HFF-Myc (cell line): Measurements from ENCODE around the gene CKMT2.

ENCODE experiments used
- DNase-seq: peaks from one replicate; pipeline ENCODE4 v3.0.0-alpha.2; 2011; ENCODE audit warnings: low read depth; ENCODE audit errors: extremely low read depth
- H3K4me3 ChIP-seq: replicated peaks from 2 replicates; pipeline ENCODE4 v1.5.1; 2011; ENCODE audit warnings: low read depth, mild to moderate bottlenecking, control low read depth, low read length
- TF ChIP-seq, protein P1 (sequence below): IDR thresholded peaks from 2 replicates; pipeline ENCODE4 v1.5.1; 2012; ENCODE audit warnings: mild to moderate bottlenecking, low read depth, low read length, control low read depth; ENCODE audit errors: missing control alignments

The CKMT2 gene

DNA sequence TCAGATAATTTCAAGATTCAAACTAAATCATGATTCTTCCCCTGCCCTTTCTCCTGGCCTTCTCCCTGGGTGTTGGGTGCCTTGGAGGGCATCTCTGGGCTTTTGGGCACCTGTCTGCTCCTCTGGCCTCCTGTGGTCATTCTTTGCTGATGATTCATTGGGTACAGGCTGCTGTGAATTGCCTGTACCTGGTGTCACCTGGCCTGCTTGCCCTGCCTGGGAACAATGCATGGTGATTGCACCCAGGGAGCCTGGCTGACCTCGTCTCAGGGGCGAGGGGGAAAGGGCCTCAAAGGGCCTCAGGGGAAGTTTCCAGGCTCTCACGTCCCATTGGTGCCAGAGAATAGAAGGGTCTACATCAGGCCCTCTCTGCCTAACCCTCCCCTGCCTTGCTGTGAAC, 20.1 kb upstream of the CKMT2 start:
- TF ChIP-seq, protein P1, sequence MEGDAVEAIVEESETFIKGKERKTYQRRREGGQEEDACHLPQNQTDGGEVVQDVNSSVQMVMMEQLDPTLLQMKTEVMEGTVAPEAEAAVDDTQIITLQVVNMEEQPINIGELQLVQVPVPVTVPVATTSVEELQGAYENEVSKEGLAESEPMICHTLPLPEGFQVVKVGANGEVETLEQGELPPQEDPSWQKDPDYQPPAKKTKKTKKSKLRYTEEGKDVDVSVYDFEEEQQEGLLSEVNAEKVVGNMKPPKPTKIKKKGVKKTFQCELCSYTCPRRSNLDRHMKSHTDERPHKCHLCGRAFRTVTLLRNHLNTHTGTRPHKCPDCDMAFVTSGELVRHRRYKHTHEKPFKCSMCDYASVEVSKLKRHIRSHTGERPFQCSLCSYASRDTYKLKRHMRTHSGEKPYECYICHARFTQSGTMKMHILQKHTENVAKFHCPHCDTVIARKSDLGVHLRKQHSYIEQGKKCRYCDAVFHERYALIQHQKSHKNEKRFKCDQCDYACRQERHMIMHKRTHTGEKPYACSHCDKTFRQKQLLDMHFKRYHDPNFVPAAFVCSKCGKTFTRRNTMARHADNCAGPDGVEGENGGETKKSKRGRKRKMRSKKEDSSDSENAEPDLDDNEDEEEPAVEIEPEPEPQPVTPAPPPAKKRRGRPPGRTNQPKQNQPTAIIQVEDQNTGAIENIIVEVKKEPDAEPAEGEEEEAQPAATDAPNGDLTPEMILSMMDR = no peak
- no peak overlapping the region for H3K4me3 ChIP-seq
- DNase-seq = no peak

DNA sequence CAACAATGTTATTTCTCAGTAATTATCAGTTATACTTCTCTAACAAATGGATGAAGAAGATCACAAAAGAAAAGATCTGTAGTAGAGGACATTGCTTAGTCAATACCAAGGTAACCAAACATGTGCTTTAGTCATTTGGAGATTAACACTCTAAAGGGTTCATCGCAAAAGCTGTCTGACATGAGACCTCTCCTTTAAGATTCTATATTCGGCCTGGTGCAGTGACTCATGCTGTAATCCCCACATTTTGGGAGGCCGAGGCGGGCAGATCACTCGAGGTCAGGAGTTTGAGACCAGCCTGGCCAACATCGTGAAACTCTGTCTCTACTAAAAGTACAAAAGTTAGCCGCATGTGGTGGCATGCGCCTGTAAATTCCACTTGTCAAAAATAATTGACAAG, 18.3 kb upstream of the CKMT2 start:
- H3K4me3 ChIP-seq = no peak overlapping the region
- no peak for DNase-seq
- TF ChIP-seq, protein P1 = no peak

DNA sequence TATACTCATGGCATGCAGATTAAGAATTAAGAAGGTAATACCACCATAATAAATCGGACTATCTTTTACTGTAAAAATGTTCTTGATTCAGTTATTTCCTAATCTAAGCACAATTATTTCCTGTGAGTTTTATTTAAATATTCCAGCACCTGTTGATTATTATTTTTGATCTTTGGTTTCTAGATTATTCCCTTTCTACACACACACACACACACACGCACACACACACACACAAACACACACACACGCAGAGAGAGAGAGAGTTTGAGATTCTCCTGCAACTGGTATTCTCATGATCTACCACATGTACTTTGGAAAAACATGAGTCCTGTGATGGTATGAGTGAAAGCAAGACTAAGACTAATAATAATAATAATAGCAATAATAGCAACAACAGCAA, 17.0 kb upstream of the CKMT2 start:
- DNase-seq = no peak
- TF ChIP-seq, protein P1 = no peak
- H3K4me3 ChIP-seq = no peak overlapping the region

DNA sequence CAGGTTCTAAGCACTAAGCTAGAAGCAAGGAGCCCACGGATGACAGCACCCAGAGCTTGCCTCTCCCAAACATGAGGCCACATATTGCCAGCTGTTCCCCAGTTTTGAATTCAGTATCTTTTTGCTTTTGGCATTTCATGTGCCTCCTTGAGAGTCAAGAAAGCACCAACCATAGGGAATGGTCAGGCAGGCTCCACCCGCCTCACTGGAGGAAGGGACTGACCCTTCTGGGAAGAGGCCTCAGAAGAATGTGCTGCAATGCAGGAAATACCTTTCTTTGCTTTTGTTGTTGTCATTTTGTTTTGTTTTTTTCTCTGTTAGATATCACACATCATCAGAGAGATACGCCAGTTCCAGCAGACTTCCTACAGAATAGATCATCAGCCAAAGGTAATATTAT, 13.7 kb upstream of the CKMT2 start:
- TF ChIP-seq, protein P1 = no peak
- H3K4me3 ChIP-seq = no peak overlapping the region
- DNase-seq = no peak

DNA sequence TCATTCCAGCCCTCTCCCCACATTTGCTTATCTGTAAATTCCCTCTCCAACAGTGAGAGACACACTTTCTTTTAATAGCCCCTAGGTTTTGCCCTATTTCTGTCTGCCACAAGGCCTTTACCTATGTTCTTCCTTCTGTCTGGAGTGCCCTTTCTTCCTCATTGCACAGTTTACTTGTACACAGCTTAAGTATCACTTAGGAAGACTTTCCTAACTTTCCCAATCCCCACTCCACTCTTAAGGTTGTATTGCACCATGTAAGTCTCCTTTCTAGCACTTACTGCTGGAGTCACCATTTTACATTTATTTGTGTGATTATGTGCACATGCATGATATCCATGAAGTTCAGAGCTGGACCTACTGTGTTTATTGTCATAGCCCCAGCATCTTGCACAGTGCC, 10.8 kb upstream of the CKMT2 start:
- H3K4me3 ChIP-seq = no peak overlapping the region
- no peak for DNase-seq
- TF ChIP-seq, protein P1 = no peak

DNA sequence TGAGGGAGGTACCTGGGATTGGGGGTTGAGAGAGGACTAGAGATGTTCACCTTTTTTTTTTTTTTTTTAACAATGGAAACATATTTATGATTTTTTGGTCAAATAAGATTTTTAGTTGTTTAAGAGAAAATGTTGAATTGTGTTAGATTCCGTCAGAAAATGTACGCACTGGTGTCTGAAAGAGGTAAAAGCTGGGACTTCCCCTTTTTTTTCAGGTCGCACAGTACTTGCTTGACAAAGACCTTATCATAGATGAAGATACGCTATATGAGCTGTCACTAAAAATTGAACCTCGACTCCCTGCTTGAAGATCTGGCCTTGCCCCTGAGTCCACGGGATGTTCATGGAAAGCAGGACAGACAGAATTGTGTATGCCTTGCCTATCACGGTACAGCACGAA, 7.7 kb upstream of the CKMT2 start:
- TF ChIP-seq, protein P1 = no peak
- no peak overlapping the region for H3K4me3 ChIP-seq
- no peak for DNase-seq

GRCh38 chr5:81226286-81226685, 6.8 kb upstream of the CKMT2 start:
- no peak overlapping the region for H3K4me3 ChIP-seq
- DNase-seq = no peak
- TF ChIP-seq, protein P1 = no peak
